Upper lobe of right lung (tissue), 1 donor: Measurements from ENCODE around the gene SLC1A2. TPM values are rescaled to one million over a fixed set of nuclear protein-coding genes. Genes with fewer than 3 reads are reported as not detected.

ENCODE experiments used
- ATAC-seq: fragments of 200-7000 bp; cut with Tn5 transposase; one replicate; pipeline ENCODE4 v1.9.1; 2020; ENCODE audit warnings: mild to moderate bottlenecking, moderate library complexity
- DNase-seq: peaks from one replicate; pipeline ENCODE4 v3.0.0-alpha.2; 2020
- H3K27ac ChIP-seq: fragments of 200-600 bp; one replicate; pipeline ENCODE4 v1.8.0; 2022
- H3K27me3 ChIP-seq: fragments of 200-600 bp; one replicate; pipeline ENCODE4 v1.8.0; 2022; ENCODE audit warnings: mild to moderate bottlenecking
- H3K36me3 ChIP-seq: fragments of 200-600 bp; one replicate; pipeline ENCODE4 v1.8.0; 2022
- H3K4me1 ChIP-seq: fragments of 200-600 bp; one replicate; pipeline ENCODE4 v1.8.0; 2022
- H3K4me3 ChIP-seq: fragments of 200-600 bp; one replicate; pipeline ENCODE4 v1.8.0; 2022; ENCODE audit warnings: mild to moderate bottlenecking
- H3K9me3 ChIP-seq: fragments of 200-600 bp; one replicate; pipeline ENCODE4 v1.8.0; 2022
- CTCF ChIP-seq: fragments of 200-600 bp; IDR thresholded peaks from one replicate; pipeline ENCODE4 v1.8.0; 2022; ENCODE audit warnings: antibody characterized with exemption
- intact Hi-C: fragments of 100-400 bp; cut with DNase I; formaldehyde crosslinking; loops from one replicate; pipeline ENCODE4 v1.11.0; 2022
- total RNA-seq: library from RNA; stranded (reverse); fragmentation: NEBNext Ultra II Directional; extraction: Animal tissue kit (Norgen Biotek cat#: 25700); gene quantifications from one replicate; pipeline ENCODE4 v1.2.1, GENCODE V29; 2021
- donor health status: DM: no; HTN: yes; CAD: no; lungs with severe emphysema.

SLC1A2 gene
- total RNA-seq, 1 donor from 2014 or later, result 2.5 TPM

DNA sequence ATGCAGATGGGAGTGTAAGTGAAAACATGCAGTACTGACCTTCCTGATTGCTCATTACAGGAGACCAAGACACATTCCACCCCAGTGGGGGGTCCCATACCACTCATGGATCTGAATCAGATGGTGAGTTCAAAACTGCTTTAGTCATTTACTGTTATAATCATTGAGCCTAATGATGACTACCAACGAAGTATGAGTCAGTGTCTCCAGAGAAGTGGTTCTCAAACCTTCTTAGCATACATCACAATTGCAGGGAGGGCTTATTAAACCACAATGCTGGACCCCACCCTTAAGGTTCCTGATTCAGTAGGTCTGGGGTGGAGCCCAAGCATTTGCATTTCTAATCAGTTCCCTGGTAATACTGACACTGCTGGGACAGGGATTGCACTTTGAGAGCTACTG lies 204.6 kb downstream of the SLC1A2 start:
- no peak for TF ChIP-seq CTCF
- intact Hi-C loops, result no loop called here
- Histone ChIP-seq H3K4me1 (peaks cover 8% of the 10 kb centered on the region), H3K27me3 (no peaks in the 10 kb centered on the region), H3K36me3 (peaks cover 56% of the 10 kb centered on the region), H3K4me3 (no peak overlapping the region), H3K27ac (peak overlapping the region; percentile 19), H3K9me3 (peaks cover 8% of the 10 kb centered on the region)
- DNase-seq (no peak), ATAC-seq (peak; percentile 84)

DNA sequence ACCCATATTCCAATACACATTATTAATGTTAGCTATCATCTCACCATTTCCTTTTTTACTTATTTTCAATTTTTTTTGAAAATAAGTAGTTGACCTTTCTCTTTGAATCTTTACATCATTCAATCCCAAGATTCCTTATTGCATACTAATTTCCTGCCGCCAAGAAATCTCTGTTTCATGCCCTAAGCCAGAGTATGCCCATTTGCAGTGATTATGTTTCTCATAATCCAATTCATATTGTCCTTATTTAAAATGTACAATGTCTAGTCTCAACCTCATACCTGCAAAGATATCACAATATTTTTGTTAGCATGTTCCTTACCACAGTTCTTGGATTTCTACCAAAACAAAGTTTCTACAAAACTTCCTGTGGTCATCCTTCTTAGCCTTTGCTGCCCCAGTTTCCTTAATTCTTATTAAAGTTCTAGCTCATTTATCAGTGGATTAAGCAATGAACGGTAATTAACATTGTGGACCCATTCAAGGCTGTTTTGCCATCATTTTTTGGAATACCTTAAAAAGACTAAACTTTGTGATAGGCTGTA lies 205.1 kb downstream of the SLC1A2 start:
- Histone ChIP-seq H3K27ac (peak overlapping the region; percentile 19), H3K27me3 (no peaks in the 10 kb centered on the region), H3K4me1 (peaks cover 8% of the 10 kb centered on the region), H3K4me3 (no peak overlapping the region), H3K36me3 (peaks cover 51% of the 10 kb centered on the region), H3K9me3 (peaks cover 8% of the 10 kb centered on the region)
- intact Hi-C loops, result no loop called here
- no peak for TF ChIP-seq CTCF
- ATAC-seq, result no peak
- DNase-seq, result no peak

DNA sequence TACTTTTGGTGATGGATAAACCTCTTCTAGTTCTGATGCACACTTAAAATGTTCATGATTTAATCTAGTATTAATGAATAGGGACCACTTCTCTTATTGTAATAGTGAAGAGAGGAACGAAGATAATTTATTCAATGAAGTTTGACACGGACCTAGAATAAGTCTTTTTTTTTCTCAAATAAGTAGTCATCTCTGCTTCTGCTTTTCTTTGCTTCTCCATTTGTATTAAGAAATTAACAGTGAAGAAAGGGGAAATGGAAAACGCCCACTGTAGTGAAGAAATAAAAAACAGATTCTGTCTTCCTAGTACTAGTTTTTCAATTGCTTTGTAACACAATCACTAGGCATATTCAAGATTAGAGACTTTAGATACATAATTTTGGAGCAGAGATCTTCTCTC lies 207.4 kb downstream of the SLC1A2 start:
- H3K4me3 ChIP-seq, result no peak overlapping the region
- H3K27me3 ChIP-seq, result no peaks in the 10 kb centered on the region
- H3K27ac ChIP-seq, result peak overlapping the region; percentile 79
- ATAC-seq, result peak; percentile 37
- peaks cover 8% of the 10 kb centered on the region for H3K4me1 ChIP-seq
- peaks cover 41% of the 10 kb centered on the region for H3K36me3 ChIP-seq
- DNase-seq, result no peak
- intact Hi-C loops, result no loop called here
- no peak for TF ChIP-seq CTCF
- peaks cover 8% of the 10 kb centered on the region for H3K9me3 ChIP-seq

- no peak for TF ChIP-seq CTCF
- no peaks in the 10 kb centered on the region for H3K27me3 ChIP-seq
- intact Hi-C loops, result no loop called here
- peaks cover 8% of the 10 kb centered on the region for H3K9me3 ChIP-seq
- peak; percentile 41 for ATAC-seq
- H3K4me3 ChIP-seq, result no peak overlapping the region
- no peak overlapping the region for H3K27ac ChIP-seq
- peaks cover 35% of the 10 kb centered on the region for H3K36me3 ChIP-seq
- no peak for DNase-seq
- peaks cover 8% of the 10 kb centered on the region for H3K4me1 ChIP-seq
Observed at GRCh38 chr11:35210876-35211546, 208.3 kb downstream of the SLC1A2 start.

- intact Hi-C loops, result no loop called here
- DNase-seq (no peak), ATAC-seq (no peak)
- TF ChIP-seq CTCF, result no peak
- no peaks in the 10 kb centered on the region for H3K27me3 ChIP-seq
- H3K36me3 ChIP-seq, result peaks cover 38% of the 10 kb centered on the region
- H3K4me1 ChIP-seq, result peaks cover 8% of the 10 kb centered on the region
- H3K4me3 ChIP-seq, result no peak overlapping the region
- no peak overlapping the region for H3K27ac ChIP-seq
- H3K9me3 ChIP-seq, result peaks cover 8% of the 10 kb centered on the region
Observed at GRCh38 chr11:35208795-35209194, 210.6 kb downstream of the SLC1A2 start.
